Stimulated activated CD8-positive, alpha-beta memory T cell treated with anti-CD3 and anti-CD28 coated beads, Interleukin-12 subunit alpha, Interleukin-12 subunit beta, amount 100 ng/mL, for 24 hours (primary cell): ENCODE results near the gene MED25.
"Not testable (repeated sequence)": the region's sequence is repeated elsewhere in the genome, so short reads cannot be mapped to it uniquely, and the experiment has no call there.

Experiments used
- DNase-seq: peaks from one replicate; pipeline ENCODE4 v3.0.0-alpha.2; 2020; ENCODE audit errors: extremely low read depth

Gene MED25

GRCh38 chr19:49816590-49816989 is 1.5 kb upstream of the MED25 start:
- no peak for DNase-seq

GRCh38 chr19:49818649-49819370 is 721 bp downstream of the MED25 start:
- DNase-seq, result no peak

GRCh38 chr19:49819452-49820115 is 1.5 kb downstream of the MED25 start:
- not testable (repeated sequence) for DNase-seq

- no peak for DNase-seq
These were observed 2.0 kb downstream of the MED25 start for GRCh38 chr19:49820125-49820524.

- no peak for DNase-seq
These were observed 5.4 kb downstream of the MED25 start for GRCh38 chr19:49823472-49823871.

- no peak for DNase-seq
These were observed 6.6 kb downstream of the MED25 start for GRCh38 chr19:49824662-49825061.

- DNase-seq, result no peak
These were observed 8.9 kb downstream of the MED25 start for GRCh38 chr19:49827034-49827433.

- no peak for DNase-seq
These were observed 11.1 kb downstream of the MED25 start for GRCh38 chr19:49829200-49829599.

GRCh38 chr19:49829721-49830120 is 11.6 kb downstream of the MED25 start:
- no peak for DNase-seq

GRCh38 chr19:49830766-49831165 is 12.7 kb downstream of the MED25 start:
- DNase-seq, result no peak

- DNase-seq, result no peak
These were observed 13.5 kb downstream of the MED25 start for GRCh38 chr19:49831592-49831991.

GRCh38 chr19:49832556-49832955 is 14.5 kb downstream of the MED25 start:
- no peak for DNase-seq

- no peak for DNase-seq
These were observed 15.5 kb downstream of the MED25 start for GRCh38 chr19:49833599-49833998.

GRCh38 chr19:49835562-49835961 is 17.5 kb downstream of the MED25 start:
- no peak for DNase-seq

- DNase-seq, result no peak
These were observed 18.3 kb downstream of the MED25 start for GRCh38 chr19:49836176-49837008.

- DNase-seq, result no peak
These were observed 18.9 kb downstream of the MED25 start for GRCh38 chr19:49837009-49837310.

- DNase-seq, result no peak
These were observed 19.3 kb downstream of the MED25 start for GRCh38 chr19:49837425-49837824.

- no peak for DNase-seq
These were observed 20.9 kb downstream of the MED25 start for GRCh38 chr19:49838885-49839588.

- no peak for DNase-seq
These were observed 21.6 kb downstream of the MED25 start for GRCh38 chr19:49839713-49840112.

GRCh38 chr19:49840321-49840720 is 22.2 kb downstream of the MED25 start:
- no peak for DNase-seq

GRCh38 chr19:49840736-49841249 is 22.7 kb downstream of the MED25 start:
- DNase-seq, result no peak

- no peak for DNase-seq
These were observed 25.2 kb downstream of the MED25 start for GRCh38 chr19:49843265-49843664.
